ENCODE results near the gene PEX14.

- TF ChIP-seq CTCF (IDR thresholded peaks at IDR 0.05; ENCODE audit: insufficient read depth, low read length) (no peak), POLR2AphosphoS5 (IDR thresholded peaks at IDR 0.05; ENCODE audit: low read depth) (no peak)
These were observed 180.3 kb downstream of the PEX14 start for GRCh38 chr1:10655002-10655401.

All from HL-60 (cell line).